ENCODE results near the gene UROC1. TPM values are rescaled to one million over a fixed set of nuclear protein-coding genes. Genes with fewer than 3 reads are reported as not detected.

The UROC1 gene
- total RNA-seq, 2 donors from 2014 or later, result not detected

DNA sequence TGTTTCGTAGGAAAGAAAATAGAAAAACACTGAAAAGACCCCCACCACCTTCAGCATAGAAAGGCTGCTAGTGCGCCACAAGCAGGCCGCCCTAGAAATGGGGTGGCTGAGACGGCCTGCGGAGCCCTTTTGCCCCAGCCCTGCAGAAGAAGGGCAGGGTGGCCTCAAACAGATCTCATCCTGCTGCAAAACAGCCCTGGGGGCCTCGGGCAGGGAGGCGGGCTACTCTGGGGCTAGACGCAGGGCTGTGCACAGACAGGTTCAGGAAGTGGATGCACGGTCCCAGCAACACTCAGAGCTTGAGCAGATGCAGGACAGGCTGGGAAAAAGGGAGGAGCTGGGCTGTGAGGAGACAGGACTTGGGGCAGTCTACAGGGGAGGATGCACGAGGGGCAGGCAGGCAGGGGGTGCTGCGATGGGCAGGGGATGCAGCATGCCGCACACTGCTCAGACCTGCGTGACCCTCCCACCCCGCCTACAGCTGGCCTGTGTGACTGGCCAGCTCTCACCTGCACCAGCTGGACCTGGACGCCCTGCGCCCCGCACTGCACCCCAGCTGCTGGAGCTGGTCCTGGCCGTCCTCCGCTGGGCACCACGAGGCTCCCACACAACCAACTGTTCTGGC, 76.2 kb downstream of the UROC1 start:
- intact Hi-C loops (cut with DNase I, micrococcal nuclease), result no loop called here
- no peak for ATAC-seq
- DNase-seq, result no peak

DNA sequence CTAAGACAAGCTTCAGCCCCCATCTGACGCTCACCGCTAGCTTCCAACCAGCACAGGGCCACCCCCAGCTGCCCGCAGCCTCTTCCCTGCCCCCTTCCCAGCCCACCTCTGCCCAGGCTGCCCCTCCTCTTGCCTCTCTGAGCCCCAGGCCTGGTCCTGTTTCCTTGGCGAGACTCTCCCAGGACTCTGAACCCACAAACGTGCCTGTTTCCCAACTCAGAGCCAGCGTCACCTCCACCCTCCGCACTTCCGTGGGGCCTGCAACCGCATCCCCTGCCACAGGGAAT, 76.9 kb downstream of the UROC1 start:
- DNase-seq (no peak), ATAC-seq (no peak)
- intact Hi-C loops (cut with DNase I, micrococcal nuclease), result no loop called here

DNA sequence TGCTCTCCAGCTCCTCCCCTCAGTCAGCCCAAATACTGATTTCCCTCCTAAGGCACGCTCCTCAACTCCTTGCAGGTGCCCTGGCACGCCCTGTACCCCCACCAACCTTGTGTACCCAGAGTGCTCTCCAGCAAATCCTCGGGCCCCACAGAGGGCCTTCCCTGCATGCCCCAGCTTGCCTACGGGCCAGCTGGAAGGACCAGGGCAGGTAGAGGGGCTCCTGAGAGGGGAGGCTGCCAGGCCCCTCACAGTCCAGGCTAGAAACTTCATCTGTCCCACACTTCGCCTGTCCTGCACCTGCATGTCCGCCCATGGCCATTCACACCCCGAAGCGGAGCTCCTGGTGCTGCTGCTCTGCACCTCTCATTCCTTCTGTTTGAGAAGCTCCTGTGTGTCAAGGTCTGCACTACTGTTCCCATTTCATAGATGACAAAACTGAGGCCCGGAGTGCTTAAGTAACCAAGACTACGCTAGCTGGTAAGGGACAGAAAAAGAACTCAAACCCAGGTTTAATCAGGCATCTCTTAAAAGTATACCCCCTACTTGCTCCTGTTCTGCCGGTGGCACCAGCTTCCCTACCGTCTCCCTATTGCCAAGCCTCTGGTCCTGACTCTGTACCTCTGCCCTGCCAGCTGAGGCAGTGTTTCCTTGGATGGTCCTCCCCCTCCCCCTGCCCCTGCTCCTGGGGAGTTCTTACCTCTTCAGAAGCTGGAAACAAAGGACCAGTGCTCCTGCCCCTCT, 77.4 kb downstream of the UROC1 start:
- no peak for ATAC-seq
- DNase-seq, result no peak
- intact Hi-C loops (cut with DNase I, micrococcal nuclease), result no loop called here

DNA sequence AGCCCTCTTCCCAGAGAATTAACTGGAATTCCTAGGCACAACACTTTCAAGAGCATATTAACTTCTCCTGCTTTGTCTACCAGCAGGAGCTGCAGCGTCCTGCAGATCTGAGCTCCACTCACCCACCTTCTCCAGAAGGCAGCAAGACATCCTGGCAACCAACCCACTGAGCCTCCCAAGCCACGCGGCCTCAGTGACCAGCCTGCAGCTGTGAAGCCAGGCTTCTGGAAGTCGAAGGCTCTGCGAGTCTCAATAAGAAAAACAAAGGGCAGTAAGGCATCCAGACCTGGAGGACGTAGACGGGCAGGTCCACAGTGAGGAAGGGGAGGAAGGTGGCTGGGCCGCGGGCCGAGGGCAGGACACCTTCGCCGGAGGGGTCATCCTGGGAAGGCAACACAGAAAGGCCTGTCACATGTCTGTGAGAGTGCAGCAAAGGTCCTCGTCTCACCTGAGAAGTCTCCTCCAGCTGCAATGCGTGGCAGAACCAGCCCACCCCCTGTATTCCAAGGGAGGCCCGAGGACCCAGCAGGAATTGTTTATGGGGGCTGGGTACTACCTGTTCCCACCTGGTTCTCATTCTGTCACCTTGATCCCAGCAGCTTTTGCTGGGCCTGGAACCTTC, 78.1 kb downstream of the UROC1 start:
- DNase-seq (no peak), ATAC-seq (no peak)
- intact Hi-C loops (cut with DNase I, micrococcal nuclease), result no loop called here

DNA sequence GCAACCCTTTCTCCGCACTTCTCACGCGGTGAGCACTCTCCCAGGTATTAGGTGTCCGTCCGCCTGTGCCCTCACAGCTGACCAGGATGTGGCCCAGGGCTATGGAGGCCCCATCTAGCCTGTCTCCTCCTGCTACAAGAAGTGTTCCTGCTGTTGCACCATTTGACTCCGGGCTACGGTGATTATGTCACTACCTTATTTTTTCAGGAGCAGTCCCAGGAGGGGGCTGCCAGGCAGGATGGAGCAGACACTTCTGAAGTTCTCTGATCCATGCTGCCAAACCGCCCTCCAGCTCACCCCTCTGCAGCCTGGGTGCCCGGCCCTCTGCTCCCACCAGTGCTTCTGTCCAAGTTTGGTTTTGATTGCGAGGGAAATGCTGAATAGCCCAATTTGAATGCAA, 78.8 kb downstream of the UROC1 start:
- ATAC-seq (no peak), DNase-seq (no peak)
- intact Hi-C loops (cut with DNase I, micrococcal nuclease), result no loop called here

DNA sequence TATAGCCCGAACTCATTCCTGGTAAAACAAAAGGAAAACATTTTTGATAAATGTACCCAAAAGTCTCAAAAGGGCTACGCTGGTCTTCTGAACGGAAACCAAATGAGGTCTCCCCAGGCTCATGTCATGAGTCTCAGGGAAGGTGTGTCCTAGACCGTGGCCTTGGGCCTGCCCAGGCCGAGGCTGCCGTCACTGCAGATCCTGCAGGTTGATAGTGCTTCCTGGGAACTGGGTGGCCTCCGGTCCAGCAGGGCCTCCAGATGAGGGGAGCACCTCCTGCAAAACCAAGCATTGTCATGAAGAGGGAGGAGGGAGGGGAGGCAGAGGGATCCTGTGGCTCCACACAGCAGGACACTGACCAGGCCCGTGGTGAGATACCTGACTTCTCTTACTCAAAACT, 79.4 kb downstream of the UROC1 start:
- intact Hi-C loops (cut with DNase I, micrococcal nuclease), result no loop called here
- ATAC-seq, result no peak
- no peak for DNase-seq

DNA sequence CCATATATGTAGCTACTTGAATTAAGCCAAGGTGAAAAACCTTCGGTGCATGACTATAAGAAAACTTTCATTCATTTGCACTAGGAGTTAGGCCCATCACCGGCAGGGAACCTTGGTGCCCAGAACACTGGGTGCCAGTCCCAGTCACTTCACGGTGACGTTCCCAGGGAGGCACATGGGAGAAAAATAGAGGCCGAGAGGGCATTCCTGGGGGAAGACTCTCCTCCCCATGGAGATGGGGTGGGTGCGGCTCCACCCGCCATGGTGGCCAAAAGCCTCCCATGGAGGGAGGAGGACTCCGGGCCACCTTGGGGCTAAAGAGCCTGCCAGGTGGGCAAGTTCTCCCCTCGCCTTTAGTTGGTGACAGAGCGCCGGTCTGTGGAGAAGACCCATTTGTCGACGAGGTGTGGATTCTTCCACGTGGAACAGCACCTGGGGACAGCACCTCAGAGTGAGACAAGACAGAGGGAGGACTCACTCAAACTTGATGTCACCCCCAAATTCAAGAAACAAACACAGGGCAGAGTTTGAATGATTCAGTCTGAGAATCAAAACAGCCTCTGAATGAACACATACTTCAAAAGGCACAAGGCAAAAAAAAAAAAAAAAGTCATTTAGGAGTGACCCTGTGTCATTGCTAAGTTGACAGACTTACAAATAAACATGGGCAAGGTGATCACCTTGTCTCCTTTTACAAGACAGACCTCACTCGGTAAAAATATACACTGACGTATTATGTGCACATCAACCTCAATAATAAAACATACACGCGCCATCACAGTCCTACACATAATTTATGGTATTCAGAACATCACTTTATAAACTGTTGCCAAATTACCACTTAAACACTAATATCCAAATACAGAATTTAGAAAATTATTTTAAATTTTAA, 80.5 kb downstream of the UROC1 start:
- intact Hi-C loops (cut with DNase I, micrococcal nuclease), result no loop called here
- ATAC-seq, result no peak
- DNase-seq, result no peak

DNA sequence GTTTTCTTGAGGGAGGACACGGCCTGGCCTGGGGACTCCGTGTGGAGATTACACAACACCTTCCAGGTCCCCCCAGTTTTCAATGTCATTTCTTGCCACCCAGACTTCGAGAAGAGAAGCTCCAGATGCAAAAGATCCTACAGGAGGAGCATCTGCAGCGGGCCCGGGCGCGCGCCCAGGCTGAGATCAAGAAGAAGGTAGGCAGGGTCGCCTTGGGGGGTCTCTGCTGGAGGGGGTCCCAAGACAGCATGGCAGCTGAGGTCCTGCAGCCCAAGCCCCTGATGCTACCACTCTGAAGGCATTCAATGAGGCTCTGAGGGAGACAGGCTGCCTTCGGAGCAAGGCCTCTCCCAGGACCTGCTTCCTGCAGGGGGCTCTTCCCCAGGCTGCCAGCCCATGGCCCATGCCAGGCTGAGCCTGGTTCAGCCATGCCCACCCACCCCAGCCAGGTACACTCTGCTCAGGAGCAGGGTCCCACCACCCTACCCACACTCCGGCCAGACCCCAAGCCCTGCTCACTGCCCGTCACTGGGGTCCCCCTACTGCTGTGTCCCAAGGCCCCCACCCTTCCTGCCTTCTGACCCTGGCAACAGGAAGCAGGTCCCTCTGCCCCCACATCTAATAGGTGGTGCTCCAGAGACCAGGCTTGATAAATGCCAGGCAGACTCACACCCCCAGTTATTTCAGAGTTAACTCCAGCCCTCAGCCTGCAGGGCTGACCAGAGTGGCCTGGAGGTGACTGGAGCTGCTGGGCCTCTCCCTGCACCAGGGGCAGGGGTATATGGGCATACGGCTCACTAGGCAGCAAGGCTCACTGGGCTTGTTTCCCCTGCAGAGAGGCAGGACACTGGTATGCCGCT, 81.9 kb downstream of the UROC1 start:
- ATAC-seq (no peak), DNase-seq (no peak)
- intact Hi-C loops (cut with DNase I, micrococcal nuclease), result no loop called here

DNA sequence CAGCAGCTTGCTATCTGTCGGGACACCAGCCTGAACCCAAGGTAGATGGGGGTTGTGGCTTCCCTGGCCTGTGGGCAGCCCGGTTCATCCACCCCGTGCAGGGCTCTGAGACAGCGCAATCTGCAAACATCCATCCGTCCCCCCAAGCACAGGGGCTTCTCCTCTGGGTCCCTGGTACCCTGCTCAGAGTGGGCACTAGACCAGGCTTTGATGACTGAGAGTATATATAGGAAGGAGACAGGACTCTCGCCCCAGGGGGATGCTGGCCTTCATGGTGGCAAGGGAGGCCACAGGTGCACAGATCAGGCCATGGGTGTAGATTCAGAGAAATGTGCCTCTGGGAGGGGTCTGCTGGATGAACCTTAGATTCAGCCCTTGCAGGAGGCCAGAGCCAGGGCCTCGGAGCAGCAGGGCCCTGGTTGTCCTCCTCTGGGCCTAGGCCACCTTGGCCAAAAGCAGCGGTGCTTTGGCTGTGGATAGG, 82.6 kb downstream of the UROC1 start:
- ATAC-seq, result no peak
- intact Hi-C loops (cut with DNase I, micrococcal nuclease), result no loop called here
- no peak for DNase-seq

DNA sequence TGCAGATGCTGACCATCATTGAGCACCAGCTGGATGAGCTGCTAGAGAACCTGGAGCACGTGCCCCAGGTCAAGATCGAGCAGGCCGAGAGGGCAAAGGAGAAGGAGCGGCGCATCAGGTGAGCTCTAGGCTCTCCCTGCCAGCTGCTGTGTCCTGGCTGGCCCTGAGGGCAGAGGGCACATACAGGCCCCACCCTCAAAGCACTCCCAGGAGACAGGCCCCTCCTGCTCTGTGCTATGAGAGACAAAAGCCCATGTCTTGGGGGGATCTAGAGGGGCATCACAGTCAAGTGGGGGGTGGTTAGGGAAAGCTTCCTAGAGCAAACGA, 83.3 kb downstream of the UROC1 start:
- intact Hi-C loops (cut with DNase I, micrococcal nuclease), result no loop called here
- peak; percentile 40 for ATAC-seq
- no peak for DNase-seq

DNA sequence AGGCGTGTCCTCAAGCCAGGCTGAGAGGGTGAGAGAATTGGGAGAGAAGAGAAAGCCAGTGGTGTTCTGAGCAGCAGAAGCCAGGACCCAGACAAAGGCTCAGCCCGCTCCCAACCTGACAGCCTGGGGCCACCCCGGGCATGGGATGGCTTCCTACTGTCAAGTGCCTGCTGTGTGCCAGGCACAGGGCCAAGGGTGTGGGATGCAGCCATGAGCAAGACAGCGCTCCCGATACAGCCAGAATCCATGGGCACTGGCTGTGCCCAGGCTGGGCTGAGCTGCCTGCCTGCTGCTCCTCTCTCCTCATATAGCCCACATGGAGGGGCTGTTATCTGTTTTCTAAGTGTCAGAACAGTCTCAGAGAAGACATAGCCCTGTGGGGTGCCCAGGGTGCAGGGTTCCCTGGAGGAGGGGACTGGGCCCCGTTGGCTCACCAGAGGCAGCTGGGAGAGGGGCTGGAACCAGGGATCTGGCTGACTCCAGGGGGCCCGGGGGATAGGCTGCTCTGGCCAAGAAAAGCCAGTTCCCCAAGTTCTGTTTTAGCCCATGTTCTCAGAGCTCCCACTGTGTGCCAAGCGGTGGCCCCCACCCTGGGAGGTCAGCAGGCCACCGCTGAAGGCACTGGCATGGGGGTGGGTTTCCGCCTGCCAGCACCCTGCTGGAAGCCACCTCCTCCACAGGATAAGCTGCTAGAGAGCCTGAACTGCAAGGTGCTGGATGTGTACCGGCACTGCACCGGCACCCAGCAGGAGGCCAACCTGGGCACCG, 83.9 kb downstream of the UROC1 start:
- intact Hi-C loops (cut with DNase I, micrococcal nuclease), result no loop called here
- DNase-seq (no peak), ATAC-seq (no peak)

DNA sequence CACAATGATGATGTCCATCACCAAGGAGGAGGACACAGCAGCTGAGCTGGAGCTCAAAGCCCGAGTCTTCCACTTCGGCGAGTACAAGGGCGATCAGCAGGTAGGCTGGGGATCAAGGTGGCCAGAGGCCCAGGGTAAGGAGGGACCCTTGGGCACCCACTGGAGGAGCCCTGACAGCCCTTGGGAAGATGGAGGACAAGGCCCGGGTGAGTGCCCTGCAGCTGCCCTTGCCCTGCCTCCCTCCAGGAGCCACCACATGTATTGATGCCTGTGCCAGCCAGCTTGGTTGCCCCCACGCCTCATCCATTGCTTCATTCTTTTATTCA, 84.5 kb downstream of the UROC1 start:
- DNase-seq, result no peak
- ATAC-seq, result no peak
- intact Hi-C loops (cut with DNase I, micrococcal nuclease), result no loop called here

DNA sequence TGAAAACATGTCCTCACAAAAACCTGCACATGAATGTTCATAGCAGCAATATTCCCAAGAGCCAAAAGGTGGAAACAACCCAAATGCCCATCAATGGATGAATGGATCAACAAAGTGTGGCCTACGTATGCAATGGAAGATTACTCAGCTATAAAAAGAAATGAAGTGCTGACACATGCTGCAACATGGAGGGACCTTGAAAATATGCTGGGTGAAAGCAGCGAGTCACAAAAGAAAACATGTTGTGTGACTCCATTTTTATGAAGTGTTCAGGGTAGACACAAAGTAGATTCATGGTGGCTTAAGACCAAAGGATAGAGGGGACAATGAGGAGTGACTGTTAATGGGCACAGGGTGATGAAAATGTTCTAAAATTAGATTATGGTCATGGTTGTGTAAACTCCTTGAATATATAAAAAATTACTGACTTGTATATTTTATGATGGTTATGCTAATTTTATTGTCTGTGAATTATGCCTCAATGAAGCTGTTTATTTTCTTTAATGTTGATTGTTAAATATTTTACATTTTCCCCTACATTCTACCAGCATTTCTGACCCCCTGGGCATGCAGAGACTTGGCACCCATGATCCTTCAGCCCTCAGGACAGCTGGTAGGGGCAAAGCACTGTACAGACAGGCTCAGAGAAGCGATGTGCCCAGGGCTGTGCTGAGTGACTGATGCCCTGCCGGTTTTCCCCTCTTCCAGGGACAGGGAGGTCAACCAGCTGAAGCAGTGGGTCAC, 85.0 kb downstream of the UROC1 start:
- intact Hi-C loops (cut with DNase I, micrococcal nuclease), result no loop called here
- no peak for DNase-seq
- ATAC-seq, result no peak

Other genes starting within 250 kb of the UROC1 start
- 1 to 10 TPM; 1.6 TPM for gene KLF15, start 160.4 kb downstream of the UROC1 start, total RNA-seq
- not detected for gene CFAP100, start 122.9 kb downstream of the UROC1 start, total RNA-seq
- 10 to 100 TPM; 25.7 to 30.2 TPM for gene ZXDC, start 41.9 kb downstream of the UROC1 start, total RNA-seq
- 1 to 10 TPM; 1.8 to 4.3 TPM for gene CHST13, start 6.4 kb upstream of the UROC1 start, total RNA-seq
- gene C3orf22, start 41.2 kb upstream of the UROC1 start, total RNA-seq, result not detected
- gene TXNRD3, start 137.4 kb upstream of the UROC1 start, total RNA-seq, result 1 to 10 TPM; 4.8 to 5.0 TPM
- gene CHCHD6, start 186.5 kb upstream of the UROC1 start, total RNA-seq, result 10 to 100 TPM in 1 of 2 donors, 1 to 10 TPM in 1; 8.9 to 11.4 TPM